ACC112 (cell line): ENCODE results near the gene RASAL3.
A peak's percentile ranks its signal among the peaks of the same experiment; 100 is the strongest.

Source experiments
- H2AFZ ChIP-seq: fragments of 200-600 bp; sonication (generic); one replicate; pipeline ENCODE4 v1.6.0; 2017; ENCODE audit warnings: antibody characterized with exemption, low read length; ENCODE audit not compliant: unreplicated experiment
- H3K27ac ChIP-seq: fragments of 200-600 bp; sonication (generic); 2 replicates; pipeline ENCODE4 v1.5.1; 2014; ENCODE audit warnings: low read depth, mild to moderate bottlenecking, antibody characterized with exemption, low read length, moderate library complexity
- H3K27me3 ChIP-seq: fragments of 200-600 bp; sonication (generic); 2 replicates; pipeline ENCODE4 v1.6.1; 2014; ENCODE audit warnings: mild to moderate bottlenecking, antibody characterized with exemption, low read length, moderate library complexity, mixed read lengths; ENCODE audit not compliant: insufficient read depth
- H3K36me3 ChIP-seq: fragments of 200-600 bp; sonication (generic); 2 replicates; pipeline ENCODE4 v1.6.1; 2016; ENCODE audit warnings: mild to moderate bottlenecking, antibody characterized with exemption, low read length, moderate library complexity, mixed read lengths; ENCODE audit not compliant: insufficient read depth
- H3K4me1 ChIP-seq: fragments of 200-600 bp; sonication (generic); one replicate; pipeline ENCODE4 v1.6.1; 2016; ENCODE audit warnings: low read length, mixed read lengths; ENCODE audit not compliant: insufficient read depth, unreplicated experiment, control insufficient read depth
- H3K4me3 ChIP-seq: fragments of 200-600 bp; sonication (generic); 2 replicates; pipeline ENCODE4 v1.5.1; 2014; ENCODE audit warnings: mild to moderate bottlenecking, low read depth, low read length
- H3K79me2 ChIP-seq: fragments of 200-600 bp; sonication (generic); one replicate; pipeline ENCODE4 v1.6.0; 2016; ENCODE audit warnings: low read length; ENCODE audit not compliant: control insufficient read depth, unreplicated experiment, insufficient read depth

RASAL3 gene

GRCh38 chr19:15464394-15465385 lies at the start of gene RASAL3:
Gene RASAL3 (minus strand): TSS chr19:15464544. CDS start chr19:15464358, 186 bp downstream.
- Histone ChIP-seq H3K27me3 (peaks cover 9% of the 10 kb centered on the region; the same call in 1 of the 2 replicates), H2AFZ (no peak within 1 kb of the TSS), H3K4me1 (peaks cover 3% of the 10 kb centered on the region), H3K36me3 (no peaks in the 10 kb centered on the region), H3K79me2 (no peaks in the 10 kb centered on the region), H3K27ac (no peak within 1 kb of the TSS), H3K4me3 (no peak within 1 kb of the TSS)

DNA sequence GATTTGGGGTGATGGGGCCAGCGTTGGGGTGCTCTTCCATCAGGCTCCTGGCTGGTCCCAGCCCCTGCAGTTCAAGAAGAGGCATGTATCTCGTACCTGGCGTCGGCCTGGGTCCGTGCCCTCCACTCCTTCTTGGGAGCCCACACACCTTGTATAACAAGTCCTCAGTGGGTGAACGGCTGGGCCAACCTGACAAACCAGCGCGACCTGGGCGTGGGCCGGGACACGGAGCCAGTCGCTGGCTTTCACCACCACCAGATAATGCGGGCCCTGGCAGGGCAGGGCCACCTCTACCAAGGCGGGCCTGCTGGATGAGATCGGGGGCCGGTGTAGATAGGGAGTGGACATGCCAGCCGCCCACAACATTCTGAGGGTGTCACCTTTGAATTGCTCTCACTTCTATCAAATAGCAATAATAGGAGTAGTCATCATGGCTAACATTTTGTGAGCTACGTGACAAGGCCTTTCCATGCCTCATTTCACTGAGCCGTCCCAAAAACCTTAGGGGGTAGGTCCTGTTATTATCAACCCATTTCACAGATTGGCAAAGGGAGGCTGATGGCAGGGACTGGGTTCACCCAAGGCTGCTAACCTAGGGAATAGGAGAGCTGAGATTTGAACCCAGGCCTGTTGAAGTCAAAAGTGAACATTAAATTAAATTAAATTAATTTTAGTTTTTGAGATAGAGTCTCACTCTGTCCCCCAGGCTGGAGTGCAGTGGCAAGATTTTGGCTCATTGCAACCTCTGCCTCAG lies 47.5 kb upstream of the RASAL3 start:
- H3K36me3 ChIP-seq: no peaks in the 10 kb centered on the region
- H3K79me2 ChIP-seq: no peaks in the 10 kb centered on the region
- no peak overlapping the region for H3K27ac ChIP-seq
- H3K4me3 ChIP-seq: no peak overlapping the region
- H3K27me3 ChIP-seq: peaks cover 33% of the 10 kb centered on the region
- no peak overlapping the region for H2AFZ ChIP-seq
- no peaks in the 10 kb centered on the region for H3K4me1 ChIP-seq

DNA sequence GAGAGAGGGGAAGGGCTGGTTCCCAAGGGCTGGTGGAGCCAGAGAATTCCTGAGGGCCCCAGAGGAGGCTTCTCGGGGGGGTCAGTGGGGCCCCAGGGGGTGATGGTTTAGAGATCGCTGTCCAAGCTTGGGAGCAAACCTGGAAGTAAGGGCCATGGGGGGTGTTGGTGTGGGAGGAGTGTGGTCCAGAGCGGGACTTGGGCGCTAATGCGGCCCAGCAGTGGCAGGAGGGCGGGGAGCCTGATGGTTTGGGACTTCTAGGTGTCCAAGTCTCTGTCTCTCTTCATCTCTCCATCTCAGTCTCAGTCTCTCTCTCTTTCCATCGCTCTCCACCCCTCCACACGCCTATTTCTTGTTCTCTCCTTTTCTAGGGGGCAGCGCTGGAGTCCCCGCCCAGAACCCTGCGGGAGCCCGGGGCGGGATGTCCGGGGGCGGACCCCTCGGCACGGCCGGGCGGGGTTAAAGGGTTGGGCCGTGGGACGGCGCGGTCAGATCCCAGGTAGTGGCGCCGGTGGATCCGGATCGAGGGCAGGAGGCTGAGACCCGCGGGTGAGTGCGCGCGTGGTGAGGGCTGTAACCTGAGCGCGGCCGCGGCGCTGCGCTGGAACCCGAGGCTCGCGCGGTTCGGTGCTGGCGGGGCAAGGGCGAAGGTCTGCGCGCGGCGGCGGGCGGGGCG lies 43.8 kb upstream of the RASAL3 start, which contains the start of gene CYP4F22:
TSS of gene CYP4F22 (plus strand) at position 491 of the 676 bp plus-strand sequence. CDS start 16,812 bp downstream, outside the sequence.
- no peaks in the 10 kb centered on the region for H3K4me1 ChIP-seq
- H3K27ac ChIP-seq: no peak within 1 kb of the TSS
- no peaks in the 10 kb centered on the region for H3K36me3 ChIP-seq
- H3K4me3 ChIP-seq: peak within 1 kb of the TSS; percentile 37; the same call in 1 of the 2 replicates
- H3K27me3 ChIP-seq: peaks cover 33% of the 10 kb centered on the region
- no peaks in the 10 kb centered on the region for H3K79me2 ChIP-seq
- H2AFZ ChIP-seq: no peak within 1 kb of the TSS

GRCh38 chr19:15507068-15508034 lies 43.0 kb upstream of the RASAL3 start:
- H2AFZ ChIP-seq: no peak overlapping the region
- no peak overlapping the region for H3K4me3 ChIP-seq
- H3K27me3 ChIP-seq: peaks cover 35% of the 10 kb centered on the region
- no peaks in the 10 kb centered on the region for H3K79me2 ChIP-seq
- H3K4me1 ChIP-seq: no peaks in the 10 kb centered on the region
- H3K27ac ChIP-seq: no peak overlapping the region
- H3K36me3 ChIP-seq: no peaks in the 10 kb centered on the region

GRCh38 chr19:15506074-15506571 lies 41.8 kb upstream of the RASAL3 start:
- Histone ChIP-seq H3K27ac (no peak overlapping the region), H3K27me3 (peaks cover 40% of the 10 kb centered on the region), H3K79me2 (no peaks in the 10 kb centered on the region), H3K4me3 (no peak overlapping the region), H3K36me3 (no peaks in the 10 kb centered on the region), H3K4me1 (no peaks in the 10 kb centered on the region), H2AFZ (no peak overlapping the region)

- no peak overlapping the region for H3K27ac ChIP-seq
- no peaks in the 10 kb centered on the region for H3K79me2 ChIP-seq
- no peaks in the 10 kb centered on the region for H3K4me1 ChIP-seq
- H3K4me3 ChIP-seq: no peak overlapping the region
- H2AFZ ChIP-seq: no peak overlapping the region
- no peaks in the 10 kb centered on the region for H3K36me3 ChIP-seq
- peaks cover 14% of the 10 kb centered on the region for H3K27me3 ChIP-seq
Observed at GRCh38 chr19:15502264-15502663, 37.9 kb upstream of the RASAL3 start.

DNA sequence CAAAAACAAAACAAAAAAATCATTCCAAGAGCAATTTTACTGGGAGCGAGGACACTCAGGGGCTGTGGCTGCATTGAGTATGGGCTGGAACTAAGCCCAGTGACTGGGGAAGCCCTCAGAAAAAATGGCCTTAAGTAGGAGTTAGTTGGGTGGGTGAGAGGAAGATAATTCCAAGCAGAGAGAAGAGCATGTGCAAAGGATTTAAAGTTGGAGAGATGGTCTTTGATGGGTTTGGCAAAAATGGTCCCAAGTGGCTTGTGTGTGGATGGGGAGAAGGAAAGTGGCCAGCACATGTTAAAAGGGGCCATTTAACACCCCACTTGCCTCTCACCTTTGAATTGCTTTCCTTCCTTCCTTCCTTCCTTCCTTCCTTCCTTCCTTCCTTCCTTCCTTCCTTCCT lies 37.3 kb upstream of the RASAL3 start:
- no peak overlapping the region for H3K27ac ChIP-seq
- no peaks in the 10 kb centered on the region for H3K4me1 ChIP-seq
- no peak overlapping the region for H3K4me3 ChIP-seq
- peaks cover 10% of the 10 kb centered on the region for H3K27me3 ChIP-seq
- H3K36me3 ChIP-seq: no peaks in the 10 kb centered on the region
- no peaks in the 10 kb centered on the region for H3K79me2 ChIP-seq
- no peak overlapping the region for H2AFZ ChIP-seq

- Histone ChIP-seq H3K27ac (no peak overlapping the region), H3K79me2 (no peaks in the 10 kb centered on the region), H3K4me3 (no peak overlapping the region), H3K36me3 (no peaks in the 10 kb centered on the region), H3K4me1 (no peaks in the 10 kb centered on the region), H2AFZ (no peak overlapping the region), H3K27me3 (peaks cover 10% of the 10 kb centered on the region)
Observed at GRCh38 chr19:15498910-15499309, 34.6 kb upstream of the RASAL3 start.

- Histone ChIP-seq H3K36me3 (no peaks in the 10 kb centered on the region), H3K4me3 (no peak overlapping the region), H3K27me3 (peaks cover 10% of the 10 kb centered on the region), H2AFZ (no peak overlapping the region), H3K27ac (no peak overlapping the region), H3K4me1 (no peaks in the 10 kb centered on the region), H3K79me2 (no peaks in the 10 kb centered on the region)
Observed at GRCh38 chr19:15498156-15498858, 34.0 kb upstream of the RASAL3 start.
